Inflammatory macrophage treated with lipopolysaccharide for 1 hour (primary cell): Measurements from ENCODE around the gene PCSK6.
"Not testable (repeated sequence)": the region's sequence is repeated elsewhere in the genome, so short reads cannot be mapped to it uniquely, and the experiment has no call there.

ENCODE experiments used
- DNase-seq, 2 donors: peaks; one replicate each; pipeline ENCODE4 v3.0.0-alpha.2; 2020 to 2022

Gene PCSK6

DNA sequence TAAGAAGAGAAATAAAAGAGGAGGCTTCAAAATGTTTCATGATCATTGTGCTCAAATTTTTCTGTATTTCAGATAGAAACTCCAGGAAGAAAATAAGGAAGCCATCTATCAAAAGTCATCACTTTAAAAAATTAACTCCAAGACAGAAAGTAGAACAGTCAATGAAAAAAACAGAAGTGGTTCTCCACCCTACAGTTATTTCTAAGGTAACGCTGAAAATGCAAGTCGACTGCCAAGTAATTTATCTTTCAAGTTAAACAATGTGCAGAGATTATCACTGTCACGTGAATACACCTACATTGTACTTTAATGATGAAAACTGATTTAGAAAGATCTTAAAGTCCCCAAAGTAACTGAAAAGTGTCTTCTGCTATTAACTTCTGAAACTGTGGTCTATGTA lies 115.9 kb downstream of the PCSK6 start:
- DNase-seq, result no peak

DNA sequence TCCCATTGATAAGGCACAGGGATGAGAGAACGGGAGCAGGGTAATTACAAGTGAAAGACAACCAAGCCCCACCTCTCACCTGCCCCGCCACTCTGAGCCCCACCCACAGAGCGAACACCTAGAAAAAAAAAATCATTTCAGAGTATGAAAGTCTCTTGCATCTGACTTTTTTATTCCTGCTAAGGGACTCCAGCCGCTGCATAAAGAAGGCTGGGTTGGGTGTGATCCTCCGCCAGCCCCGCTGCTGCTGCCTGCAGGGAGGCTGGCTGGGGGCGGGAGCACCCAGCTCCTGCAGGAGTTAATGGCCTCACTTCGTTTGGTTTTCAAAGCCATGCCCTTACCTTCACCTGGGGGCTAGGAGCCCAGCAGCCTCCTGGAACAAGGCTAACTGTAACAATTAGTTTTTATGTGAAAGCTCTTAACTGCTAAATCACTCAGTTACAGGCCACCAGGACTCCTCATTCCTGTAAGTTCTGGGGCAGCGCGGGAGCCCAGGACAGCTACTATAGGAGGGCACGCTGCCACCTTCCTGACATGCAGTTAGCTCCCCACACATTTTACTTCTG lies 116.5 kb downstream of the PCSK6 start:
- DNase-seq, result no peak

DNA sequence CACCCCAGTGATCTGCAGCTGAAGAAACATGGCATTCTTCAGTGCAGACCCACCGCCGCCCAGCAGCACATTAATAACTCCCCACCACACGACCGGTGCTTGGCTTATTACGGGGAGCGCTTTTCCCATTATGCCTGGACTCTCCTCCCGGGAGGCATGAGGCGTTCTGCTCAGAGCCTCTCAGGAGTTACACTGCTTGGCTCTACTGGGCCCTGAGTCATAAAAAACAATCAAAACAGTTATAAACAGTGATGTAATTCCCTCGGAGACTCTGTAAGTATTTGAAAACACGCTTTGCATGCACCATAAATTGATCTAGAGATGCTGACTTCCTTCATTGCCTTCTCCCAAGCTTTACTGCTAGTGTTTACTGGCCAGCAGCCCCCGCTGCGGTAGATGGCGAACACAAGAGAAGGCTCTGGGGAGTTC lies 117.3 kb downstream of the PCSK6 start:
- DNase-seq, result no peak

DNA sequence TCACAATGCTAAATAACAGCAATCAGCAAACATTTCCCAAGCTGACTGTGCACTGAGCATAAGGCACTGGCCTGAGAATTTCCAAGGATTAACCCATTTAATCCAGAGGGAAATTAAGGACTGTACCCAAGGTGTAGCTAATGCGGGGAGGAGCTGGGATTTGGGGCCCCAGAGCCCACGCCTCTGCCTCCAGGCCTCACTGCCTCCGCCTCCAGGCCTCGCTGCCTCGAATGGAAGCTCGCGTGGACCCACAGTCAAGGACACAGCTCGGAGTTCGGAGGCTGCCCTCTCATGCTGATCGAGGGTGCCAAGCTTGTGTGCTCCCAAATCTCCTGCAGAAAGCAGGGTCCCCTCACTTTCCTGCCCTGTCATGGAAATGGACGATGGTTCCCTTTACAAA lies 118.0 kb downstream of the PCSK6 start:
- no peak for DNase-seq

DNA sequence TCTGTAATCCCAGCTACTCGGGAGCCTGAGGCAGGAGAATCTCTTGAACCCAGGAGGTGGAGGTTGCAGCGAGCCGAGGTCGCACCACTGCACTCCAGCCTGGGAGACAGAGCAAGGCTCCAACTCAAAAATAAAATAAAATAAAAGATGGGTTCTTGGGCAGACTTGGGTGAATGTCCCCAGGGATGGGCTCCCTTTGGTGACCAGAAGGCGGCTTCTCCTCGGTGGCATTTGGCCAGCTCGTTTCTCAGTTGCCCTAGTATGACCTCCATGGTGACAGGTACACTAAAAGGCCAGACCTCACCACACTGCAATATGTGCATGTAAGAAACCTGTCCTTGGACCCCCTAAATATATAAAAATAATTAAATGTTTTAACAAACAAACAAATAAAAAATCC lies 118.4 kb downstream of the PCSK6 start:
- DNase-seq, result no peak

DNA sequence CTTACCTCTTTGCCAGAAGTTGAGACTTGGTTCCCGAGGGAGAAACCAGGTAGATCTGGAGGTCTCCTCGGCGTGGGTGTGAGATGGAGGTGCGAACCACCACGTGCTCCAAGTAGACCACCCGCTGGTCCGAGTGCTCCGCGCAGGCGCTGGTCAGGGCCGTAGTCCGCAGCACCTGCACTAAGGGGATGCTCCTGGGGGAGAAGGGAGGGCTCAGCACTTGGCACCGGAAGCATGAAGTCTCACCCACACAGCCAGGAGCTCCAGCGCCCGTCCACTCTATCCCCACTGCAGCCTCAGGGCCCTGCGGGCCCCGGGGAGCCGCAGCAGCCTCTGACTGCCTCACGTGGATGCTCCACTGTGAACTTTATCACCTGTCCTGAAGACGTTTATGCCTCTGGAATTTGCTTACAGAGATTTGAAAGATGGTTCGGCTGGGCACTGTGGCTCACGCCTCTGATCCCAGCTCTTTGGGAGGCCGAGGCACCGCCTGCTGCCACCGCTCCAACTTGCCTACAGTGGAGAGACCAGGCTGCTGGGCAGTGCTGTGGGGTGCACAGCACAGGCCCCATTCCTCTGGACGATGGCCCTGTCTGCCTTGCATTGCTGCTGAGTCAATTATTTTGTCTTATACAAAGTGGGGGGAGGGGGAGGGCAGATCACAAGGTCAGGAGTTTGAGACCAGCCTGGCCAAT lies 119.0 kb downstream of the PCSK6 start:
- no peak for DNase-seq

DNA sequence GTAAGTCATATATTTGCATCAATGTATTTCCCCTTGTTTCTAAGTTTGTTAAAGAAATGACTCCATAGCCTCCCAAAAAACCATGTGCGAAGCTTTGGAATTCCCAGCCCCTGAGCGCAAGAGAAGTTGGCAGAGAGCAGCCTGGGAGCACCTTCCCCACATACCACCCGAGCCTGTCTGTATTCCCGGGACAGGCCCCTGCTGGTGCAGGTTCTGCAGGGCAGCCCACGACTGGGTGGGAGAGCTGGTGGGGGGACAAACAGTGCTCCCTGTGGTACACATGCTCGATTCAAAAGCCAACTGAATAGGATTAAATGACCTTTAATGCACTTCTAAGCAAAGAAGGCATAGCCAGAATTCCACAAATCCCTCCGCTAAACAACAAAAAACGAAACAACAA lies 119.8 kb downstream of the PCSK6 start:
- no peak for DNase-seq

DNA sequence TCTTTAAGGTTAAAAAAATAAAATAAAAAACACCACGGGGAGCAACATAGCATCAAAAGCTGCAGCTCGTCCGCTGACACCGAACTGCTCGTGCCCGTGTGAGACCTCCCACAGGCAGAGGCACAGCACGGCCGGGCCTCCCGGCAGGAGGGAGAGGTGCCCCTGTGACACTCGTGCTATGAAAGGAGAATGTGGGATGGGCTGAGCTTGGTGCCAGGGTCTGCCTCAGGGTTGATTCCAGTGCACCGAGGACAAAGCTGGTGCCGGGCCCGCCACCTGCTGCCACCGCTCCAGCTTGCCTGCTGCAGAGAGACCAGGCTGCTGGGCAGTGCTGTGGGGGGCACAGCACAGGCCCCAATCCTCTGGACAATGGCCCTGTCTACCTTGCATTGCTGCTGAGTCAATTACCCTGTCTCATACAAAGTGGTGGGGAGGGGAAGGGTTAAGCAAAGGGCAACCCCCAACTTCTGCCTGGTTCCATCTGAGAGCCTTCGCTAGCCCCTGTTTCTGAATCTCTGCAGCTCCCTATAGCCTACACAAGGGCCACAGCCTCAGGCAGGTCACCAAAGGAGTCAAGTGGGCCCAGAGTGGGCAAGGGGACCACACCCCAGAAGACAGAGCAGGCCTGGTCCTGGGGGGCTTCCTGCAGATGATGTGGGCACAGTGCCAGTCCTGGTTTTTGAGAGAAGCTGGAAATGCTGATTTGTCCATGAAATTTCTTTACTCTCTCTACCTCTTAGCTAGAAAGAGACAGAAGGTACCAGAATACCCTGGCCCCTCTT lies 120.5 kb downstream of the PCSK6 start:
- no peak for DNase-seq

DNA sequence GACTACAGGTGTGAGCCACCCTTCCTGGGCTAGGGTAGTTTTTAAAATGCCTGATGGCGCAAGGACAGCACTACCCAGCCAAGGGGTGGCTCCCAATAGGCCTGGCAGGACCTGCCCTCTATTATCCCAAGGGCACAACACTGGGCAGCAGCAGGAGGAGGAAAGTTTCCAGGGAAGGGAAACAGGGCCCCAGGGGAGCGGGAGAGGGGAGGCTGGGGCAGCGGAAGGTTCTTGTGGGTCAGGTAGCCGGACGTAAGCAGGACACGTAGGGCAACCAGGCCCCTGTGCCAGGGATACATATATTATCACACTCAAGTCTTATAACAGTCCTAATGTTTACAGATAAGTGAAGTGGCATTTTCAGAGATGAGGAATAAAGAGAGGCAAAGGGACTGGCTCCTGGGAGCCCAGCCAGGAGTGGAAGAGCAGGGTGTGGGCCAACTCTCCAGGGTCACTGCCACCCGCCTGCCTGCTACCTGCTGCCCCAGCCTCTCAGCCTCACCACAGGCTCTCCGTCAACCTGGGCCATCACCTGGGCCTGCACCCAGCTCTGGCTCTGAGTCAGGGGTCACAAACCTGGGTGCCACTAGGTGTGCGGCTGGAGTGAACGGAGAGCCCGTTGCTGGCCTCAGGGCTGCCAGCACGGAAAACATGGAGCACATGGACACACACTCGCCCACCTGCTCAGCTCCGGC lies 121.3 kb downstream of the PCSK6 start:
- DNase-seq, result no peak

DNA sequence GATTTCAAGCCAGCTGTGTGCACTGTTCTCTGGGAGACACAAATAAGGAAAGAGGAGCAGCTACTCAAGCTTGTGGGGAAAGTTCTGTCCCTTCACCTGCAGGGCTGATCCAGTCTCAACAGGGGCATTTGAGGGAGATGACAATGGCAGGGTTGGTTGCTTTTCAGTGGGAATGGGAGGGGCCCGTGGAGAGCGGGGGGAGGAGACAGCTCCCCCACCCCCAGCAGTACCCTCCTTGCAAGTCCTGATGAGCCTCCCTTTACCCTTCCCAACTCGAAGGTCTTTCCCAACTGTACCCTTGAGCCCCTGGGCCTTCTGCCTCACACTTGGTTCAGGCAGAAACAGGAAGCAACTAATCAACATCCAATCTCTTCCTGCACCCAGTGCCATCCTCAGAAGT lies 122.7 kb downstream of the PCSK6 start:
- DNase-seq, result no peak

DNA sequence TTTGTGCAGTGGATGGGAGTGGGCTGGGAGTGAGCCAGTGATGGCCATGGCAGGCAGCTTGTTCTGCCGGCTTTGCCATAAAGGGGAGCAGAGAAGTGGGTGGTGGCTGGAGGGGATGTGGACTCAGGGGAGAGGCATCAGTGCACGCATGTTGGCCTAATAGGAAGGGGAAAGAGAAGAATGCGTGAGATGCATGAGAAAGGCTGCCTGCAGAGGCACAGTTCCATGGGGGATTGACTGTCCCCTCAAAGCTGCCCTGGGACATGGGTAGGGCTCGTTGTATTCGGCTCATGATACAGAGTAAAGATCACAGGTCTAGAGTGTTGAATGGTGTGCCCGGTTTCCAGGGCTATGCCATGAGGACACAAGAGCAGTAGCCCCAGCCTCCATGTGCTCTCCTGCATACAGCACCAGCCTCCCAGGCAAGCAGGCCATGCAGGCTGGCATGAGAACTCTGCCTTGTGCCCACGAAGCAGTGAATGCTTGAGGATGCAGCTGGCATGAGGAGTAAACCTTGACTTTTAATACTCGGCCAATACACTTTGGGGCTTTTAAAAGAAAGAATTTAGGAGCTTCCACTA lies 126.4 kb downstream of the PCSK6 start:
- no peak for DNase-seq

DNA sequence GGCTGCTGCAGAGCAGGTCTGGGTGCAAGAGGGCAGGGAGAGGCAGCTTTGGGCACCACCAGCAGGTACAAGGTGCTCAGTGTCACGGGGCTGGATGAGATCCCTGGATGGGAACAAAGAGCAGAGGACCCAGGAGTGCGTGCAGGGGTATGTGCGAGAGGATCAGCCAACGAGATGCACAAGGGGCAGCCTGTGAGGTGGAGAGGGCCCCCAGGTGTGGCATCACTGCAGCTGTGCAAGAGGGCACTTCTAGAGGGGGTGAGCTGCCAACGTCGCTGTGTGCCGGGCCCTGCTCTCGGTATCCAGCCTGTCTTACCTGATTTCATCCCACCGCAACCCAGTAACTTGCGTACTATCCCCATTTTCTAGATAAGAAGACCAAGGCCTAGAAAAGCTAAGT lies 127.1 kb downstream of the PCSK6 start:
- no peak for DNase-seq

DNA sequence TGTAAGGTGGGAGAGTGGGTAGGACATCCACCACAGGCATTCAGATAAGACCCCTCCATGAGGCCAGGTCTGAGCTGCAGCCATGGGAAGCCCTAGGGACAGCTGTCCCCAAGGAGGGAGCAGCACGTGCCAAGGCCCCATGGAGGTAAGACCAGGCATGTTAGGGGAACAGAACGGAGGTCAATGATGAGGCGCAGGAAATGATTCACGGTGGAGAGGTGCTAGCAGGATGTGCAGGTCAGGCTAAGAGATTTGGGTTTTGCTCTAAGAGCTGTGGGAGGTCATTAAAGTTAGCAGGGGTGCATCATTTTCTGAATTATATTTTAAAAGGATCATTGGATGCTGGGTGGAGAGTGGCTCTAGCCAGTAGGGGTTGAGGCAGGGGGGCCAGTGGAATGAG lies 128.1 kb downstream of the PCSK6 start:
- no peak for DNase-seq

DNA sequence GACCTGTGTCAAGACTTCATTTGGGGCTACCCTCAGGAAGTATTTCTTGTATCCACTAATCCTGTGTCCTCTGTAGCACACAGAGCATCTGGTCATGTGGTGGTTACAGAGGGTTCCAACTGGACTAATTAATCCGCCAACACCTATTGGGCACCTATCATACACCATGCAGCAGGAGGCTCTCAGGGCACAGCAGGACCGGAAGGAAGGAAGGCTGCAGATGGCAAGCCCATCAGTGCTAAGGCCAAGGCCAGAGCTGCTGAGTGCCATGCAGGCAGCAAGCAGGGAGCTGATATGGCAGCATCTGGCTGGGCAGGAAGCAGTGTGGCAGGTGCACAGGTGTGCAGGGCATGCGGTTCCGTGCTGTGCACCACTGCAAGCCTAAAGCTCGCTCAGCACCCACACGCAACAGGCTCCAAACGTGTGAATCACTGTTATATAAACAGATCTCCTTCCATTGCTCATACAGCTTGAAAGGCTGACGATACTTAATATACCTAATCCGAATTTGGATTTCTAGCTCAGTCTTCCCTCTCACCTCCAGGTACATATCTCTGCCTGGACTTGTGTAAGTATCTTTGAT lies 130.1 kb downstream of the PCSK6 start:
- DNase-seq, result no peak

DNA sequence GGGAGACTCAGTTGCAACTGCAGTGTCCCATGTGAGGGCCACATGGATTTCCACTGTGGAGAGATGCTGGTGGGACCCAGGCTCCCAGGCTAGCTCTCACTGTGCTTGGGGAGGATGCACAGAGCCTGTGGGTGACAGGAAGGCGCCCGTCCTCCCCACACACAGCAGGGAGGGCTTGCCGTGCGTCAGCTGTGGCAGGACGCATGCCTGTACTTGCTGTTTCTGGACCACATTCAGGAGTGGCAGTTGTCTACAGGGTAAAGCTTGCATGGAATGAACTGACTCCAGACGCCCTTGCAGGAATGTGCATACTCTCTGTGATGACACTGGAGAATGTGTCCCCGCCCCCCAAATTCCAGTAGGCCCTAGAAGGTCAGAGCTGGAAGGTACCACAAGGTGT lies 130.6 kb downstream of the PCSK6 start:
- no peak for DNase-seq

DNA sequence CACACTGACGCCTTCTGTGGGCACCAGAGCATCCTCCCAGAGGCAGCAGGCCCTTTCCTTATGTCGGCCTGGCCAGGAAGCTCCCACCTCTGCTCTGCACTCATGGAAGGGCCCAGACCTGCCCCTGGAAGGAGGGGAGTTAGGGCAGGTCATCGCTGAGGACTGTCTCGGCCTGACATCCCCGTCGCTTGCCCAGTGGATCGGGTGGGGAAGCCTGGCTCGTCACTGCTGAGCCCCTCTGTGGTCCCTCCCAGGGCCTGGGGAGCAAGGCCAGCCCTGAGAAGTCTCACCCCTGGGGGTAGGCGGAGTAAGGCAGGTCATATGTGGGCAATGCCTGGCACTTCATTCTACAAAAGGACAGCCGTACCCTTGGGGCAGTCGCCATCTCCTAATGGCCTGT lies 131.6 kb downstream of the PCSK6 start:
- DNase-seq, result no peak

DNA sequence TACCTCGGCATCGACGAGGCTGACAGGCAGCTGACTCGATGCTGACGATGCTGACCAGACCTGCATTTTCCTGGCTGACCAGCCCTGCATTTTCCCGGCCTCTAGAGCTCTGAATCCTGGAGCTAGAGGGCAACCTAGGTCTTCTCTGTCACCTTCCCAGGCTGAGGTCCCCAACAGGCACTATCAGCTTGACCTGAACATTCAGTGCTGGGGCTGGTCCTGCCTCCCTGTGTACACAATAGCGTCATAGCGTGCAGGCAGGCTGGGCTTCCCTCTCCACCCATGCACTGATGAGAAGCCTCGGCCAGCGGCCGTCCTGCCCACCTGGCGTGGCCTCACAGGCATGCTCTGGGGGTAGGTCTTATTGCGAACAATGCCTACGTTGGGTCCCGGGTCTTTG lies 132.2 kb downstream of the PCSK6 start:
- no peak for DNase-seq

DNA sequence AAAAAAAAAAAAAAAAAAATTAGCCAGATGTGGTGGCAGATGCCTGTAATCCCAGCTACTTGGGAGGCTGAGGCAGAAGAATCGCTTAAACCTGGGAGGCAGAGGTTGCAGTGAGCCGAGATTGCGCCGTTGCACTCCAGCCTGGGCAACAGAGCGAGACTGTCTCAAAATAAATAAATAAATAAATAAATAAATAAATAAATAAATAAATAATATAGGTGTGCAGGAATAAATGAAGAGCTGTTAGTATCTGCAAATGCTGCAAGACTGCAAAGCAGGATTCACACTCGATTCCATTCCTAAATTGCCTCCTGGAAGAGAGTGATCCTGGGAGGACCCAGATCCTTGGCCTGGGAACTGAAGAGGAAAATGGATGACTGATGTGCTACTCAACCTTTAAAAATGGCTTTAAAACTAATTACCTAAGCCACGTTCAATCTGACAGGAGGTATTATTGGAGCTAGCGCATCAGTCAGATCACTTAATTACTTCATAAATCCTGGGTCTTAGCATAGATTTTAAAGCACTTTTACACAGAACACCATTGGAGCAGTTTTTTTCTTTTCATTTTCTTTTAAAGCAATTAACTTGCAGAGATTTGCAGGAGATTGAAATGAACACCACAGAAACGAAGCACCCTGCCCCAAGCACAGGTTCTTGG lies 132.9 kb downstream of the PCSK6 start:
- not testable (repeated sequence) for DNase-seq

DNA sequence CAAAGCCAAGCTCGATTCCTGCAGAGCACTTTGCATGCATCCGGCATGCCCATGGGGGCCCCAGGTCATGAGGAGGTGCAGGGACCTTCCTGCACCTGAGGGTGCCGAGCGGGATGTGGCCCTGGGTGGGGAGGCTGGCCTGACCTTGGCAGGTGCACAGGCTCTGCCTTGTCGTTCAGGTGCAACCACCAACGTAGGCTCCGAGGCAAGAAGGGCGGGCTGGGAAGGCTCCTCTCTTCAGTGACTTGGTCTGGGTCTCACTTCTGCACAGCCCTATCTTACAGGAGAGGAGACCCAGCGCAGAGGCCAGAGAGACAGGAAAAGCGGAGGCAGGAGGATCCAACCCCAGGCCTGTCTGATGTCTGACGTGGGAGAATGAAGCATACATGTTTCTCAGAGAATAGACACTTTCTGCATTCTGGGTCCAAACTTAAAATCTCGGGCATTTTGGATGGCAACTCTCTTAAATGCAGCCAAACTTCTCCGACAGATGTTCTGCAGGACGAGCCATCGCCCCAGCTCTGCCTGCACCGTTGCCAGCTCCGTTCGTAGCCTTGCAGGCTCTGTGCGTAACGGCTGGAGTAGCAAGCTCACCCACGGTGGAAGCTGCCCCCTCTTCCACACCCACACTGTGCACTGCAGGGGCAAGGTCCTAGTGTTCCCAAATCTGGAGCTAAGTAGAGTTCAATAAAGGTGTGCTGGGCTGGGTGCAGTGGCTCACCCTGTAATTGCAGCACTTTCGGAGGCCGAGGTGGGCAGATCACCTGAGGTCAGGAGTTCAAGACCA lies 133.6 kb downstream of the PCSK6 start:
- no peak for DNase-seq

DNA sequence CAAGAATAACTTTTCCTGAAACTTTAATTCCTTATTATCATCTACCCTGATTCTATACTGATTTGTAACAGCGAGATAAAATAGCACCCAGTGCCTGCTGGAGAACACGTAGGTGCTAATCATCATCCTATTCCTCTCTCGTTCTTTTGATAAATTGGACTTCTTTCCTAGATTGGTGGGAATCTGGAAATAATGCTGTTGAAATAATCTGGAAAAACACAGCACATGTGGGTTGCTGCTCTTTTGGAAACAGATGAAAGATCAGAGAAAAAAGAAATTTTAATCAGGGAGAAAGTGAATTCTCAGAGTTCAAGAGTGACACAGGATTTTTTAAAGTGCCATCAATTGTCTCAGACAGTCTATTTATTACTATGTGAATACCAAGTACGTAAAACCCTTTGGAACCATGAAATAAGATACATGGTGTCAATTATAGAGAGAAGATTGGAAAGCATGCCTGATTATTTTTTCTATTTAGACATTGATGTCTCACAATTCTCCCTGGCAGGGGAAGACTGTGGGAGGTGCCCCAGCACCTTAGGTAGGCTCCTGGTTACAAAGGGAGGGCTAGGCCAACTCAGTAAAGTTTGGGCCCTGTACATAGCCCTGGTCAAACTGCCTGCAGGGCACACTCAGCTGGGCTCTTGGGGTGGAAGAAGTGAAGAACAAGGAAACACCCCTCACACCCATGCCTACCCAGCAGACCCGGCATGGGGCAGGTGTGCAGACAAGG lies 134.4 kb downstream of the PCSK6 start:
- DNase-seq, result no peak

DNA sequence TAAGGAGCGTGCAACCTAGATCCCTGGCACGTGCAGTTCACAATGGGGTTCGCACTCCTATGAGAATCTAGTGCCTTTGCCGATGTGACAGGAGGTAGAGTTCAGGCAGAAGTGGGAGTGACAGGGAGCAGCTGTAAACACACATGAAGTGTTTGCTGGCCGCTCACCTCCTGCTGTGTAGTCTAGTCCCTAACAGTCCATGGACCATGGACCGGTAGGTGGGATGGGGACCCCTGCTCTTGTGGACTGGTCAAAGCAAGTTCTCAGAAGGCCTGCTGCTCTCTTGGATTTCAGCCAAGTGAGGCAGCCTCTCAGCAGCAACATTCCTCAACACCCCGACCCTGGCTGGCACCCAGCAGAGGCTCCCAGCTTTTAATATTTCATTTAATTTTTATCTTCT lies 136.3 kb downstream of the PCSK6 start:
- DNase-seq, result no peak
